Mesendoderm (in vitro differentiated cells): ENCODE measurements around the gene PHLPP2.

Experiments used
- DNase-seq: peaks from one replicate; pipeline ENCODE4 v3.0.0; 2013
- H2AK5ac ChIP-seq: 2 replicates; pipeline ENCODE4 v1.6.1; 2013; ENCODE audit warnings: low read length, inconsistent platforms
- H2BK120ac ChIP-seq: 2 replicates; pipeline ENCODE4 v1.6.1; 2013; ENCODE audit warnings: low read depth, mild to moderate bottlenecking, low read length, moderate library complexity, mixed read lengths
- H2BK15ac ChIP-seq: replicated peaks from 2 replicates; pipeline ENCODE4 v1.6.1; 2013; ENCODE audit warnings: low read depth, mild to moderate bottlenecking, moderate library complexity
- H2BK5ac ChIP-seq: 2 replicates; pipeline ENCODE4 v1.6.1; 2013; ENCODE audit warnings: low read length, inconsistent platforms
- H3K18ac ChIP-seq: 2 replicates; pipeline ENCODE4 v1.6.1; 2013; ENCODE audit warnings: mild to moderate bottlenecking, low read length, mixed read lengths
- H3K23ac ChIP-seq: one replicate; pipeline ENCODE4 v1.6.1; 2013; ENCODE audit warnings: low read length
- H3K27ac ChIP-seq: 2 replicates; pipeline ENCODE4 v1.5.1; 2013; ENCODE audit warnings: low read depth, mild to moderate bottlenecking, inconsistent platforms, low read length, moderate library complexity
- H3K27me3 ChIP-seq: 2 replicates; pipeline ENCODE4 v1.6.1; 2013; ENCODE audit warnings: low read length, control low read depth, mild to moderate bottlenecking, inconsistent platforms; ENCODE audit not compliant: insufficient read depth, poor library complexity
- H3K36me3 ChIP-seq: 2 replicates; pipeline ENCODE4 v1.6.1; 2013; ENCODE audit warnings: low read length, inconsistent platforms; ENCODE audit not compliant: control insufficient read depth, insufficient read depth
- H3K4ac ChIP-seq: one replicate; pipeline ENCODE4 v1.6.1; 2013; ENCODE audit warnings: low read depth, mild to moderate bottlenecking, low read length, moderate library complexity
- H3K4me1 ChIP-seq: 2 replicates; pipeline ENCODE4 v1.6.1; 2013; ENCODE audit warnings: low read depth, low read length, inconsistent platforms; ENCODE audit not compliant: control insufficient read depth
- H3K4me2 ChIP-seq: 2 replicates; pipeline ENCODE4 v1.6.1; 2013; ENCODE audit warnings: low read length
- H3K4me3 ChIP-seq: 2 replicates; pipeline ENCODE4 v1.5.1; 2013; ENCODE audit warnings: mild to moderate bottlenecking, low read length
- H3K56ac ChIP-seq: one replicate; pipeline ENCODE4 v1.6.1; 2013; ENCODE audit warnings: low read length
- H3K79me1 ChIP-seq: 2 replicates; pipeline ENCODE4 v1.6.1; 2013; ENCODE audit warnings: low read length, inconsistent platforms
- H3K79me2 ChIP-seq: 2 replicates; pipeline ENCODE4 v1.6.1; 2013; ENCODE audit warnings: mild to moderate bottlenecking, low read length; ENCODE audit not compliant: control insufficient read depth, insufficient read depth
- H3K9ac ChIP-seq: 2 replicates; pipeline ENCODE4 v1.6.1; 2013; ENCODE audit warnings: low read length, inconsistent platforms
- H4K5ac ChIP-seq: one replicate; pipeline ENCODE4 v1.6.1; 2013; ENCODE audit warnings: low read length
- H4K8ac ChIP-seq: one replicate; pipeline ENCODE4 v1.6.1; 2013; ENCODE audit warnings: low read depth, mild to moderate bottlenecking, control low read depth, low read length, moderate library complexity
- WGBS: extraction: QIAGEN DNeasy Blood & Tissue Kit; methylation state at CpG from one replicate; pipeline ENCODE4 v1.1.7; 2013; ENCODE audit warnings: low lambda C conversion rate, missing lambda C conversion rate; ENCODE audit not compliant: insufficient coverage; ENCODE audit errors: extremely low coverage; 5-methylcytosine and 5-hydroxymethylcytosine counted together

The PHLPP2 gene

GRCh38 chr16:71726476-71727315, 2.2 kb upstream of the PHLPP2 start:
- H2BK120ac ChIP-seq, result no peak overlapping the region
- H3K79me2 ChIP-seq, result peaks cover 5% of the 10 kb centered on the region
- no peak overlapping the region for H2BK5ac ChIP-seq
- H3K79me1 ChIP-seq, result no peaks in the 10 kb centered on the region
- DNase-seq, result no peak
- no CpG with 5 or more reads among the region's 4 CpGs for WGBS
- no peak overlapping the region for H3K9ac ChIP-seq
- no peaks in the 10 kb centered on the region for H3K4me1 ChIP-seq
- H3K18ac ChIP-seq, result no peak overlapping the region
- H3K4me3 ChIP-seq, result no peak overlapping the region
- no peak overlapping the region for H3K56ac ChIP-seq
- H4K8ac ChIP-seq, result no peak overlapping the region
- no peaks in the 10 kb centered on the region for H3K36me3 ChIP-seq
- H3K4ac ChIP-seq, result no peak overlapping the region
- no peak overlapping the region for H3K27ac ChIP-seq
- H3K4me2 ChIP-seq, result no peak overlapping the region
- H4K5ac ChIP-seq, result no peak overlapping the region
- H2BK15ac ChIP-seq, result no peak overlapping the region
- H3K27me3 ChIP-seq, result no peaks in the 10 kb centered on the region
- no peak overlapping the region for H2AK5ac ChIP-seq
- no peak overlapping the region for H3K23ac ChIP-seq

GRCh38 chr16:71723537-71724319, 773 bp downstream of the PHLPP2 start:
- H2AK5ac ChIP-seq, result no peak overlapping the region
- H3K27ac ChIP-seq, result peak overlapping the region; percentile 96
- peak overlapping the region; percentile 87 for H3K9ac ChIP-seq
- H3K4me3 ChIP-seq, result peak overlapping the region; percentile 78
- H3K4me2 ChIP-seq, result peak overlapping the region; percentile 80
- H2BK120ac ChIP-seq, result peak overlapping the region; percentile 7
- H3K27me3 ChIP-seq, result no peaks in the 10 kb centered on the region
- H2BK5ac ChIP-seq, result no peak overlapping the region
- H3K36me3 ChIP-seq, result no peaks in the 10 kb centered on the region
- H4K8ac ChIP-seq, result peak overlapping the region; percentile 97
- H3K4me1 ChIP-seq, result no peaks in the 10 kb centered on the region
- peak overlapping the region; percentile 96 for H3K18ac ChIP-seq
- peak; percentile 82 for DNase-seq
- no peak overlapping the region for H3K23ac ChIP-seq
- H4K5ac ChIP-seq, result no peak overlapping the region
- peak overlapping the region; percentile 86 for H3K56ac ChIP-seq
- no peaks in the 10 kb centered on the region for H3K79me1 ChIP-seq
- peaks cover 21% of the 10 kb centered on the region for H3K79me2 ChIP-seq
- no peak overlapping the region for H2BK15ac ChIP-seq
- peak overlapping the region; percentile 75 for H3K4ac ChIP-seq
- no CpG with 5 or more reads among the region's 104 CpGs for WGBS

GRCh38 chr16:71722801-71723536, 1.5 kb downstream of the PHLPP2 start:
- H2BK120ac ChIP-seq, result peak overlapping the region; percentile 7
- no peak overlapping the region for H2BK5ac ChIP-seq
- peak overlapping the region; percentile 69 for H3K4me2 ChIP-seq
- H3K18ac ChIP-seq, result peak overlapping the region; percentile 96
- H4K5ac ChIP-seq, result no peak overlapping the region
- no peaks in the 10 kb centered on the region for H3K36me3 ChIP-seq
- peak; percentile 95 for DNase-seq
- no peaks in the 10 kb centered on the region for H3K79me1 ChIP-seq
- 100% methylated on average over 1 of the region's 59 CpGs for WGBS
- H2AK5ac ChIP-seq, result no peak overlapping the region
- peak overlapping the region; percentile 78 for H3K4me3 ChIP-seq
- H3K4ac ChIP-seq, result peak overlapping the region; percentile 75
- H4K8ac ChIP-seq, result no peak overlapping the region
- no peaks in the 10 kb centered on the region for H3K27me3 ChIP-seq
- H3K79me2 ChIP-seq, result peaks cover 26% of the 10 kb centered on the region
- peak overlapping the region; percentile 87 for H3K9ac ChIP-seq
- no peaks in the 10 kb centered on the region for H3K4me1 ChIP-seq
- H3K56ac ChIP-seq, result peak overlapping the region; percentile 86
- no peak overlapping the region for H3K23ac ChIP-seq
- no peak overlapping the region for H2BK15ac ChIP-seq
- H3K27ac ChIP-seq, result peak overlapping the region; percentile 96

- no peak overlapping the region for H3K27ac ChIP-seq
- no peak overlapping the region for H4K8ac ChIP-seq
- H3K4me2 ChIP-seq, result no peak overlapping the region
- no peak overlapping the region for H2BK120ac ChIP-seq
- whole genome bisulfite sequencing, result no CpG with 5 or more reads among the region's 8 CpGs
- no peak for DNase-seq
- H3K36me3 ChIP-seq, result no peaks in the 10 kb centered on the region
- H2AK5ac ChIP-seq, result no peak overlapping the region
- no peak overlapping the region for H3K4me3 ChIP-seq
- H3K18ac ChIP-seq, result no peak overlapping the region
- no peaks in the 10 kb centered on the region for H3K27me3 ChIP-seq
- no peaks in the 10 kb centered on the region for H3K4me1 ChIP-seq
- no peaks in the 10 kb centered on the region for H3K79me1 ChIP-seq
- no peak overlapping the region for H2BK5ac ChIP-seq
- no peak overlapping the region for H2BK15ac ChIP-seq
- H3K4ac ChIP-seq, result no peak overlapping the region
- peaks cover 37% of the 10 kb centered on the region for H3K79me2 ChIP-seq
- no peak overlapping the region for H4K5ac ChIP-seq
- H3K23ac ChIP-seq, result no peak overlapping the region
- no peak overlapping the region for H3K56ac ChIP-seq
- H3K9ac ChIP-seq, result no peak overlapping the region
These were observed 3.3 kb downstream of the PHLPP2 start for GRCh38 chr16:71721066-71721740.

GRCh38 chr16:71712501-71712900, 12.0 kb downstream of the PHLPP2 start:
- Histone ChIP-seq H3K36me3 (no peaks in the 10 kb centered on the region), H2BK15ac (no peak overlapping the region), H2BK120ac (no peak overlapping the region), H3K27ac (no peak overlapping the region), H3K4me1 (peaks cover 9% of the 10 kb centered on the region), H4K5ac (no peak overlapping the region), H2BK5ac (no peak overlapping the region), H3K79me2 (peaks cover 26% of the 10 kb centered on the region), H3K4me2 (no peak overlapping the region), H4K8ac (no peak overlapping the region), H3K4me3 (no peak overlapping the region), H3K79me1 (peaks cover 7% of the 10 kb centered on the region), H3K27me3 (no peaks in the 10 kb centered on the region), H3K4ac (no peak overlapping the region), H3K18ac (no peak overlapping the region), H3K23ac (no peak overlapping the region), H3K9ac (no peak overlapping the region), H2AK5ac (no peak overlapping the region), H3K56ac (no peak overlapping the region)
- no CpG with 5 or more reads among the region's 1 CpG for WGBS
- DNase-seq, result no peak
